H9 (cell line): ENCODE data around the gene DPYD. TPM values are rescaled to one million over a fixed set of nuclear protein-coding genes. Genes with fewer than 3 reads are reported as not detected.

Experiments used
- DNase-seq: peaks from one replicate; pipeline ENCODE4 v3.0.0-alpha.2; 2017
- H2AFZ ChIP-seq: one replicate; pipeline ENCODE4 v1.6.1; 2013; ENCODE audit warnings: mild to moderate bottlenecking, low read length, control low read depth, moderate library complexity
- H2AK5ac ChIP-seq: 2 replicates; pipeline ENCODE4 v1.6.1; 2013; ENCODE audit warnings: low read length, control low read depth, mixed read lengths; ENCODE audit not compliant: insufficient read length
- H2BK120ac ChIP-seq: one replicate; pipeline ENCODE4 v1.6.1; 2013; ENCODE audit warnings: low read depth, mild to moderate bottlenecking, low read length, control low read depth, inconsistent platforms; ENCODE audit not compliant: poor library complexity, severe bottlenecking
- H2BK12ac ChIP-seq: 2 replicates; pipeline ENCODE4 v1.6.1; 2013; ENCODE audit warnings: low read length, control low read depth, mixed read lengths, low read depth; ENCODE audit not compliant: insufficient read length
- H2BK15ac ChIP-seq: 2 replicates; pipeline ENCODE4 v1.6.1; 2013; ENCODE audit warnings: low read depth, low read length, control low read depth
- H2BK20ac ChIP-seq: one replicate; pipeline ENCODE4 v1.6.1; 2013; ENCODE audit warnings: low read depth, mild to moderate bottlenecking, low read length, control low read depth, inconsistent platforms; ENCODE audit not compliant: poor library complexity, severe bottlenecking
- H2BK5ac ChIP-seq: 2 replicates; pipeline ENCODE4 v1.6.1; 2013; ENCODE audit warnings: low read length, control low read depth, mixed read lengths; ENCODE audit not compliant: insufficient read length
- H3K14ac ChIP-seq: 2 replicates; pipeline ENCODE4 v1.6.1; 2013; ENCODE audit warnings: low read length, control low read depth; ENCODE audit not compliant: insufficient read depth
- H3K18ac ChIP-seq: 2 replicates; pipeline ENCODE4 v1.6.1; 2013; ENCODE audit warnings: low read depth, mild to moderate bottlenecking, mixed read lengths, low read length, control low read depth; ENCODE audit not compliant: insufficient read length
- H3K23ac ChIP-seq: 2 replicates; pipeline ENCODE4 v1.6.1; 2013; ENCODE audit warnings: low read length, control low read depth, mixed read lengths, low read depth; ENCODE audit not compliant: insufficient read length
- H3K23me2 ChIP-seq: 2 replicates; pipeline ENCODE4 v1.6.1; 2013; ENCODE audit warnings: low read depth, mild to moderate bottlenecking, mixed read lengths, low read length, control low read depth; ENCODE audit not compliant: insufficient read length, poor library complexity, severe bottlenecking
- H3K27ac ChIP-seq: 2 replicates; pipeline ENCODE4 v1.5.1; 2013; ENCODE audit warnings: low read length, control low read depth, mixed read lengths, low read depth; ENCODE audit not compliant: insufficient read length
- H3K27me3 ChIP-seq: 2 replicates; pipeline ENCODE4 v1.6.1; 2013; ENCODE audit warnings: low read length, control low read depth, inconsistent platforms; ENCODE audit not compliant: insufficient read depth
- H3K4ac ChIP-seq: 2 replicates; pipeline ENCODE4 v1.6.1; 2013; ENCODE audit warnings: low read depth, mild to moderate bottlenecking, control low read depth, inconsistent platforms, low read length, moderate library complexity
- H3K4me1 ChIP-seq: 2 replicates; pipeline ENCODE4 v1.6.1; 2013; ENCODE audit warnings: low read length, control low read depth, inconsistent platforms; ENCODE audit not compliant: insufficient read depth
- H3K4me2 ChIP-seq: 2 replicates; pipeline ENCODE4 v1.6.1; 2013; ENCODE audit warnings: low read length, control low read depth, mixed read lengths; ENCODE audit not compliant: insufficient read length, insufficient read depth
- H3K56ac ChIP-seq: 2 replicates; pipeline ENCODE4 v1.6.1; 2013; ENCODE audit warnings: low read depth, mild to moderate bottlenecking, mixed read lengths, low read length, control low read depth; ENCODE audit not compliant: insufficient read length
- H3K79me1 ChIP-seq: 2 replicates; pipeline ENCODE4 v1.6.1; 2013; ENCODE audit warnings: low read depth, mild to moderate bottlenecking, moderate library complexity, low read length, control low read depth, inconsistent platforms; ENCODE audit not compliant: insufficient read depth, poor library complexity, severe bottlenecking
- H3K79me2 ChIP-seq: 2 replicates; pipeline ENCODE4 v1.6.1; 2013; ENCODE audit warnings: low read length, control low read depth, inconsistent platforms; ENCODE audit not compliant: insufficient read depth
- H3K9ac ChIP-seq: 2 replicates; pipeline ENCODE4 v1.6.1; 2013; ENCODE audit warnings: low read length, control low read depth, mixed read lengths; ENCODE audit not compliant: insufficient read length; ENCODE audit errors: extremely low read depth
- H3K9me3 ChIP-seq: one replicate; pipeline ENCODE4 v1.6.1; 2013; ENCODE audit warnings: low read depth, low read length, inconsistent platforms; ENCODE audit not compliant: control insufficient read depth
- H3T11ph ChIP-seq: one replicate; pipeline ENCODE4 v1.6.1; 2013; ENCODE audit warnings: mild to moderate bottlenecking, low read length, control low read depth, inconsistent platforms
- H4K20me1 ChIP-seq: one replicate; pipeline ENCODE4 v1.6.1; 2013; ENCODE audit not compliant: control insufficient read depth, insufficient read length, insufficient read depth
- H4K5ac ChIP-seq: 2 replicates; pipeline ENCODE4 v1.6.1; 2013; ENCODE audit warnings: low read depth, mild to moderate bottlenecking, mixed read lengths, low read length, control low read depth; ENCODE audit not compliant: insufficient read length
- H4K8ac ChIP-seq: replicated peaks from 2 replicates; pipeline ENCODE4 v1.6.1; 2013; ENCODE audit warnings: low read length, control low read depth, mixed read lengths, low read depth; ENCODE audit not compliant: insufficient read length
- H4K91ac ChIP-seq: 2 replicates; pipeline ENCODE4 v1.6.1; 2013; ENCODE audit warnings: low read depth, mild to moderate bottlenecking, moderate library complexity, mixed read lengths, low read length, control low read depth; ENCODE audit not compliant: insufficient read length
- H3K27ac Mint-ChIP-seq, 3 experiments: 2 replicates in 2 of 3; 3 replicates in 1 of 3; pipeline ENCODE4 v1.8.0; 2020 to 2021; ENCODE audit warnings: mixed read lengths in 3 of 3, mild to moderate bottlenecking in 1 of 3, moderate library complexity in 1 of 3
- H3K27me3 Mint-ChIP-seq: 2 replicates; pipeline ENCODE4 v1.8.0; 2021; ENCODE audit warnings: low read depth, mild to moderate bottlenecking, moderate library complexity, mixed read lengths
- H3K36me3 Mint-ChIP-seq, 3 experiments: 2 replicates in 2 of 3; 3 replicates in 1 of 3; pipeline ENCODE4 v1.8.0; 2020 to 2021; ENCODE audit warnings: low read depth in 3 of 3, mixed read lengths in 3 of 3; ENCODE audit not compliant: insufficient read depth in 1 of 3
- H3K4me1 Mint-ChIP-seq, 2 experiments: 2 replicates each; pipeline ENCODE4 v1.8.0; 2020; ENCODE audit warnings: mixed read lengths in 2 of 2
- H3K4me3 Mint-ChIP-seq, 2 experiments: 2 replicates in 1 of 2; 3 replicates in 1 of 2; pipeline ENCODE4 v1.8.0; 2020 to 2021; ENCODE audit warnings: mild to moderate bottlenecking in 2 of 2, mixed read lengths in 2 of 2, moderate library complexity in 1 of 2
- H3K9me3 Mint-ChIP-seq, 2 experiments: 2 replicates in 1 of 2; 3 replicates in 1 of 2; pipeline ENCODE4 v1.8.0; 2020; ENCODE audit warnings: mild to moderate bottlenecking in 2 of 2, mixed read lengths in 2 of 2, moderate library complexity in 1 of 2
- WGBS: extraction: QIAGEN DNeasy Blood & Tissue Kit; methylation state at CpG from one replicate; pipeline ENCODE4 v1.1.7; 2013; ENCODE audit warnings: missing lambda C conversion rate, low lambda C conversion rate, mixed read lengths; ENCODE audit not compliant: insufficient read length; ENCODE audit errors: extremely low coverage; 5-methylcytosine and 5-hydroxymethylcytosine counted together
- total RNA-seq: library from RNA; stranded (reverse); gene quantifications from 2 replicates; pipeline ENCODE4 v1.2.1, GENCODE V29; 2021
- TF ChIP-seq, protein P1 (sequence below): fragments of 200-600 bp; sonication (generic); conservative IDR thresholded peaks from 3 replicates; pipeline ENCODE4 v1.8.0; 2021; ENCODE audit warnings: antibody characterized with exemption, mild to moderate bottlenecking

The DPYD gene
- total RNA-seq, 1 experiment from 2014 or later: 0.37 TPM

DNA sequence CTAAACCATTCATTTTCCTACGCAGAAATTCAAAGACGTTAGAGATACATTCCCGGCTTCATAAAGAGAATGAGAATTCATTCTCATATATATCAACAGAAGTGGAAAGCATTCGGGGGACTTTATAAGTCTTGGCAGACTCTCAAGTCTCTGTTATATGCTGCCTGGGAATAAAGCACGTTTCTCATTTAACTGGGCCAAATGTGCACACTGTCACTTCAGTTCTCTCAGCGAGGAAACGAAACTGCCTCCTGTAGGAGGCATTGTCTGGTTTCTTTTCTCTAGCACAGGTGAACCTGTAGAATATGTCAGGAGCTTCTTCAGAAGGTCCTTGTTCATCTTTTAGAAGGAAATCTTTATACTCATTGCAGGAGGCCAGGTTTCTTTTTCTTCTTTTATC lies 831.7 kb downstream of the DPYD start:
- Mint-ChIP-seq H3K9me3 (no peaks in the 10 kb centered on the region), H3K27ac (no peak overlapping the region), H3K4me1 (peaks cover 0 to 5% of the 10 kb centered on the region in 2 experiments; a peak in 2 of 4 replicates), H3K27me3 (no peaks in the 10 kb centered on the region), H3K36me3 (no peaks in the 10 kb centered on the region), H3K4me3 (no peak overlapping the region)
- Histone ChIP-seq H3K4me1 (no peaks in the 10 kb centered on the region), H3K9me3 (no peaks in the 10 kb centered on the region), H2BK20ac (no peak overlapping the region), H3K9ac (no peak overlapping the region), H3K27me3 (no peaks in the 10 kb centered on the region), H4K5ac (no peak overlapping the region), H3K56ac (no peak overlapping the region), H3K14ac (no peak overlapping the region), H2BK120ac (no peak overlapping the region), H2AFZ (no peak overlapping the region), H3K23ac (no peak overlapping the region), H4K20me1 (no peaks in the 10 kb centered on the region), H3T11ph (no peak overlapping the region), H2BK15ac (no peak overlapping the region), H2BK5ac (no peak overlapping the region), H3K79me1 (no peaks in the 10 kb centered on the region), H2AK5ac (no peak overlapping the region), H4K91ac (no peak overlapping the region), H3K4ac (no peak overlapping the region), H3K79me2 (no peaks in the 10 kb centered on the region), H3K18ac (no peak overlapping the region), H3K27ac (no peak overlapping the region), H3K4me2 (no peak overlapping the region), H3K23me2 (no peaks in the 10 kb centered on the region), H4K8ac (no peak overlapping the region), H2BK12ac (no peak overlapping the region)
- no CpG with 5 or more reads among the region's 7 CpGs for WGBS
- TF ChIP-seq, protein P1, sequence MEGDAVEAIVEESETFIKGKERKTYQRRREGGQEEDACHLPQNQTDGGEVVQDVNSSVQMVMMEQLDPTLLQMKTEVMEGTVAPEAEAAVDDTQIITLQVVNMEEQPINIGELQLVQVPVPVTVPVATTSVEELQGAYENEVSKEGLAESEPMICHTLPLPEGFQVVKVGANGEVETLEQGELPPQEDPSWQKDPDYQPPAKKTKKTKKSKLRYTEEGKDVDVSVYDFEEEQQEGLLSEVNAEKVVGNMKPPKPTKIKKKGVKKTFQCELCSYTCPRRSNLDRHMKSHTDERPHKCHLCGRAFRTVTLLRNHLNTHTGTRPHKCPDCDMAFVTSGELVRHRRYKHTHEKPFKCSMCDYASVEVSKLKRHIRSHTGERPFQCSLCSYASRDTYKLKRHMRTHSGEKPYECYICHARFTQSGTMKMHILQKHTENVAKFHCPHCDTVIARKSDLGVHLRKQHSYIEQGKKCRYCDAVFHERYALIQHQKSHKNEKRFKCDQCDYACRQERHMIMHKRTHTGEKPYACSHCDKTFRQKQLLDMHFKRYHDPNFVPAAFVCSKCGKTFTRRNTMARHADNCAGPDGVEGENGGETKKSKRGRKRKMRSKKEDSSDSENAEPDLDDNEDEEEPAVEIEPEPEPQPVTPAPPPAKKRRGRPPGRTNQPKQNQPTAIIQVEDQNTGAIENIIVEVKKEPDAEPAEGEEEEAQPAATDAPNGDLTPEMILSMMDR: no peak
- no peak for DNase-seq
